Stimulated activated CD8-positive, alpha-beta memory T cell treated with anti-CD3 and anti-CD28 coated beads, Interleukin-4, amount 100 ng/mL, for 4 hours (primary cell): ENCODE results near the gene ASIC3.

Source experiments
- DNase-seq, 2 donors: peaks; one replicate each; pipeline ENCODE4 v3.0.0-alpha.2; 2020; ENCODE audit warnings: low read depth in 2 of 2, low spot score in 1 of 2

The ASIC3 gene

GRCh38 chr7:151056666-151057505 lies 8.6 kb downstream of the ASIC3 start:
- no peak for DNase-seq

GRCh38 chr7:151057506-151057988 lies 9.2 kb downstream of the ASIC3 start, which contains the start of gene CDK5:
Gene CDK5 (minus strand): TSS chr7:151057897. CDS start chr7:151057848, 49 bp downstream.
- DNase-seq: no peak

- DNase-seq: peak; percentile 91 to 93
Observed at GRCh38 chr7:151057989-151058780, 9.9 kb downstream of the ASIC3 start.

GRCh38 chr7:151058781-151059366 lies 10.5 kb downstream of the ASIC3 start:
- no peak for DNase-seq

GRCh38 chr7:151059367-151060112 lies 11.2 kb downstream of the ASIC3 start, which contains the start of gene SLC4A2:
Gene SLC4A2 (plus strand): TSS chr7:151059589. CDS start chr7:151061988, 2,399 bp downstream.
- DNase-seq: peak; percentile 44 to 48

GRCh38 chr7:151060113-151060415 lies 11.7 kb downstream of the ASIC3 start:
- no peak for DNase-seq

- no peak for DNase-seq
Observed at GRCh38 chr7:151060416-151061212, 12.3 kb downstream of the ASIC3 start.

DNA sequence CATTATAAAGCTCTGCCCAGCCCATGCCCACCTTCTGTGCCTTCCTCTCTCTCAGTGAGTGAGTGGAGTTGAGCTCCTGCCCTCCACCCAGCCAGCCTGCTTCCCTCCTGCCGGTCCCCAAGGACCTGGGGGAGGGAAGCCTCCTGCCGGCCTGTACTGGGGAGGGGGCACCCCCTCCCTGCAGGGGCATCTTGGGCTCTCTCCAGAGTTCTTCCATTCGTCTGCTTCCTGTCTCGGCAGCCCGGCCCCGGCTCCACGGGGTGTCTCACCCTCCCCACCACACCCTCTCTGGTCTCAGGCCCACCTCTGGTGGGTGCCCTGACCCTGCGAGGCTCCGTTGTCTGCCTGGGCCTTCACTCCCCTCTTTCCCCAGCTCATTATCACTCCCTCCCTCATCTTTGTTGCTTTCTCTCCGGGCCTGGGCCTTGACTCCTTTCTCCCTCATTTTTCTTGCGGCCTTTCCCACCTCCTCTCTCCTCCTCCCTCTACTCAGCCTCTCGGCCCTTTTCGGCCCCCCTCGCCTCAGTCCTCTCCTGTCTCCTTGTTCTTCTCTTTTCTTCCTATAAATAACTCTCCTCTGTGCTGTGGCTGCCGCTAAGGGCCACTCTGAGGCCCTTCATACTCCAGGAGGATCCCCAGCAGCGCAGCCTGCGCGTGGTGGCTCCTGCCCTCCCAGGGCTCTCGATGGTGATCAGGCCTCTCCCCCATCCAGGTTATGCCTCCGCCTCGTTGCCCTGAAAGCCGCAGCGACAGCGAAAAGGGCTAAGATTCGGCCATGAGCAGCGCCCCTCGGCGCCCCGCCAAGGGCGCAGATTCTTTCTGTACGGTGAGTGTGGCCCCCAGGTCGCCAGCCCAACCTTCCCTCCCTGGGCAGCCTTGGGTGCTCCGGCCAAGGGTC lies 13.1 kb downstream of the ASIC3 start:
- DNase-seq: no peak

- no peak for DNase-seq
Observed at GRCh38 chr7:151062111-151062398, 13.7 kb downstream of the ASIC3 start.

DNA sequence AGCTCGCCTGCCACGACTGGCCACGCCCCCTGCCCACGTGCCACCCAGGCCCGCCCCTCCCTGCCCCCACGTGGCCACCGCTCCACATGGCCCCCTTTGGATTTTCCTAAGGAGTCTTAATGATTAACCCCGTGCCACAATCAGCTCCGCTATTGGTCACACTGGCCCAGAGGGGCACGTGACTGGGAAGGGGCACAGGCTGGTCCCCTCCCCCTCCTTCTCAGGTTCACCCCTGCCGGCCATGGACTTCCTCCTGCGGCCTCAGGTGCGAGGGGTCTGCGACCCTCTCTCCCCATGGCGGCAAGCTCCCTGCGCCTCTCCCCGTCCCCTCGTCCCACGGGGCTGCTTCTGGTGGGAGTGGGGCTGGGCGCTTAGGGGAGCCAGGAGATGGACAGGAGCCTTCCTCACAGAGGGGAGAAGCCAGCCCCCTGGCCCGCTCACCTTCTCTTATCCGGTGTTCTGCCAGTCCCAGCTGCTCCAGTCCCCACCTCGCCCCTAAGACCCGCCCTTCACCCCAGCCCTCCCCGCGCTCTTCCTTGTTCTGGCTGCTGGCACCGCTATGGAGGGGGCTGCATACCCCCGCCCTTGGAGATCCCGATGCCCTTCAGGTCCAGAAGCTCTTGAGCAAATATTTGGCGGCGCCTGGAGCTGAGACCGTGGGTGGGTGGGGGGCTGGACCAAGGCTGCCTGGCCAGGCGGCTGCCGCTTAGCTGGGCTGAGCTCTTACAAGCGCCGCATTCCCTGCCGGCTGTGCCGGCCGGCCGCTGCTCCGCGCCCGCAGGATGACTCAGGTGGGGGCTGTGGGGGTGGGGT lies 14.3 kb downstream of the ASIC3 start:
- DNase-seq: no peak

DNA sequence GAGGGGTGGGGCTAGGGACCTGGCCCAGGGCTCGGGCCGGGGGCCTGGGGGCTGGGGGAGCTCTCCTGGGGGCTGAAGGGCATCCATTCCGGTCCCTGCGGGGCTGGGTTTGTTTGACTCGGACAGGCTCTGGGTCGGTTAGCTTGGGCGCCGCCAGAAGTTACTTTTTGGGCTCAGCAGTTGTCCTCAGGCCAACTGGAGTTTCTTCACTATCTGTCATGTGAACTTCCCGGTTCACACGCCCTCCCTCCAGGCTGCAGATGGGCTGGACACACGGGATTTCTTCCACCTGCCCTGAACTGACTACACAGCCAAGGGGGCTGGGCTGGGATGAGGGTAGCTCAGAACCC lies 14.9 kb downstream of the ASIC3 start:
- DNase-seq: no peak

DNA sequence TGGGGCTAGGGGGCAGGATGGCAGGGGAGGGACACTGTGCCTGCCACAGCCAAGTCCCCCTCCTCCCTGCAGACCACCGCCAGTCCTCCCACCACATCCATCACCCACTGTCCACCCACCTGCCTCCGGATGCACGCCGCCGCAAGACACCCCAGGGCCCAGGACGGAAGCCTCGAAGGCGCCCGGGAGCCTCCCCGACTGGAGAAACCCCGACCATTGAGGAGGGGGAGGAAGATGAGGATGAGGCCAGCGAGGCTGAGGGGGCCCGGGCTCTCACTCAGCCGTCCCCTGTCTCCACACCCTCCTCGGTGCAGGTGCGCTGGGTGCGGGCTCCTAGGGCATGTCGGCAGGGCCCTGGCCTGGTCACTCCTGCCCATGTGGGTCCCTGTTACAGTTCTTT lies 16.1 kb downstream of the ASIC3 start:
- DNase-seq: no peak

DNA sequence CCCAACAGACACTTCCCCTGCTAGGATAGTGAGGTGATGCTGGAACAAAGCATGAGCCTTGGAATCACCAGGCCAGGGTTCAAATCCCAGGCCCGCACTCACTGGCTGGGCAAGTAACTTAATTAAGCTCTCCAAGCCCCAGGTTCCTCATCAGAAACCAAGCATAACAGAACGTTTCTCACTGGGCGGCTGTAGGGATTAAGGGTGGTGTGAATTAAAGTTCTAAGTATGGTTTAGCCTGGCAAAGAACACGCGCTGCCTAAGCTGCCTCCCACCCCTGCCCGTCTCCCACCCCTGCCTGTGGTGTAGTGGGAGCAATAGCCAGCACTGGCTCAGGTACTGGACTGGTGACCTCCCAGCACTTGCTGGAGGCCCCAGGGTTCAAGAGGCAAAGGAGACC lies 16.7 kb downstream of the ASIC3 start:
- DNase-seq: no peak

DNA sequence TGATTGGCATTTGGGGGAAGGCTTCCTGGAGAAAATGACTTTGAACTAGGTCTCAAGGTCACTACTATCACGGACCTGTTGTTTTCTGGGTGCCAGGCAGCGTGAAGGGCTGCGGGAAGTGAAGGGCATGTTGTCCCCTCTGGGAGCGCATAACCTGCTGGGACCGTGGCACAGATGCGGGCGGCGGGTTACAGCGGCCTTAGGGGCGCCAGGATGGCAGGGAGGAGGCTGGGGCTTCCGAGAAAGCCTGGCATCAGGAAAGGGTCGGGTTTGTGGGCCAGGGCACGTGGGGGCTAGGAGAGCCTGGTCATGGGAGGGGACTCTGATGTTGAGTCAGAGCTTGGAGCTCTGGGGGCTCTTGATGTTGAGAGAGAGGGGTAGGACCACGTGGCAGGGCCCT lies 17.2 kb downstream of the ASIC3 start:
- DNase-seq: no peak

DNA sequence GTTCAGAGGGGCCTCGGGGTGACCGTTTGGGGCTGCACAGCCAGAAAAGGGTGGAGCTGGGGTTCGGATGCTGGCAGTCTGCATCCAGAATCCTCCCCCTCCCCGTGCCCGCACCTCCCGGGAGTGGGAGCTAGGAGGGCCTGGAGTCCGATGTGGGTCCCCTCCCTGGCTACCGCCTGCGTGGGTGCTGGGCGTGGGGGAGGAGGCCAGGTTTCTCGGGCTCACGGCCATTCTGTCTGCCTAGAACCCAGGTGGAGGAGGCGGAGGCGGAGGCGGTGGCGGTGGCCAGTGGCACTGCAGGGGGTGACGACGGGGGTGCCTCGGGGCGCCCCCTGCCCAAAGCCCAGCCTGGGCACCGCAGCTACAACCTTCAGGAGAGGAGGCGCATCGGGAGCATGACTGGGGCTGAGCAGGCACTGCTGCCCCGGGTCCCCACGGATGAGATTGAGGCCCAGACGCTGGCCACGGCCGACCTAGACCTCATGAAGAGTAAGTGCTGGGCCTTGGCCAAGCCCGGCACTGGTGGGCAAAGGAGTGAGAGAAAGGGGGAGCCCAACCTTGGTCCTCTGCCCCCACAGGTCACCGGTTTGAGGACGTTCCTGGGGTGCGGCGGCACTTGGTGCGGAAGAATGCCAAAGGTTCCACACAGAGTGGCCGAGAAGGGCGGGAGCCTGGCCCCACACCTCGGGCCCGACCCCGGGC lies 18.1 kb downstream of the ASIC3 start:
- DNase-seq: no peak

DNA sequence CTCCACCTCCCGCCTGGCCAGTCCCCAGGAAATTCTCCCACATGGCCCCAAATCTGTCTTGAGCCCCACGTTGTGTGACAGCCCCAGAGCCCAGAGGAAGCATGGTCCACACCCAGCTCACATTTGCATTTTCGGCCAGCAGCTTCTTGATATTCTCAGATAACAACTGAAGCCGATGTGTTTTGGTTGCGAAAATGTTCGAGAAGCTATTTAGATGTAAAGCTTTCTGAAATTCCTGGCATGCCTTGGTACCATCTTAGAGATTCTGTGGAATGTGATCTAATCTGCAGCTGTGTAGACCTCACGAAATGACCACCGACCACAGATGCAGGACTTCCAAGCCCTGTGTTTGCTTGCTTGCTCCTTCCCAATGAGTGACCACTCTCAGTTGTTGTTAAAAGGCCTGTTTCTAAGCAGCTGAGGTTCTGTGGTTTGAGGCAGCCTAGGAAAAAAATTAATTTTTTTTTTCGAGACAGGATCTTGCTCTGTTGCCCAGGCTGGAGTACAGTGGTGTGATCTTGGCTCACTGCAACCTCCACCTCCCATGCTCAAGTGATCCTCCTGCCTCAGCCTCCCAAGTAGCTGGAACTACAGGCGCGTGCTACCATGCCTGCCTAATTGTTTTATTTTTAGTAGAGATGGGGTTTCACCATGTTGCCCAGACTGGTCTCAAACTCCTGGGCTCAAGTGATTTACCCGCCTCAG lies 19.9 kb downstream of the ASIC3 start:
- no peak for DNase-seq

DNA sequence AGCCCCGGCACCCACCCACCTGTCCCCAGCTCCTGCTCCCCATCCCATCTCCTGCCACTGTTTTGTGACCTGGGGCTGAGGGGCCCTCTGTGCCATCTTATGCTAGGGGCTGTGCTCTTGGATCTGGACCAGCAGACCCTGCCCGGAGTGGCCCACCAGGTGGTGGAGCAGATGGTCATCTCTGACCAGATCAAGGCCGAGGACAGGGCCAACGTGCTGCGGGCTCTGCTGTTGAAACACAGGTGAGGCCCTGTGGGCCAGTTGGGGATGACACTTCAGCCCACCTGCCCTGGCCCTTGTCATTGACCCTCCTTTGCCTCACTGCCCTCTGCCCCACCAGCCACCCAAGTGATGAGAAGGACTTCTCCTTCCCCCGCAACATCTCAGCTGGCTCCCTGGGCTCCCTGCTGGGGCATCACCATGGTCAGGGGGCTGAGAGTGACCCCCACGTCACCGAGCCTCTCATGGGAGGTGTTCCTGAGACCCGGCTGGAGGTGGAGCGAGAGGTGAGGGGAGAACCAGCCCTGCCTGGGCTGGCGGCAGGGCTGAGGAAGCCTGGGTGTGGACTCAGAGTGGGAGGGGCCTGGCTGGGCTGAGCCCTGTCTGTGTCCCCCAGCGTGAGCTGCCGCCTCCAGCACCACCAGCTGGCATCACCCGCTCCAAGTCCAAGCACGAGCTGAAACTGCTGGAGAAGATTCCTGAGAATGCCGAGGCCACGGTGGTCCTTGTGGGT lies 21.7 kb downstream of the ASIC3 start:
- no peak for DNase-seq
